Tibial nerve (tissue), 3 donors: ENCODE measurements around the gene MXD4.

Source experiments
- CTCF ChIP-seq, 5 experiments: fragments of 200-600 bp in 3 of 5; fragments of 450-650 bp in 2 of 5; sonication (generic) in 3 of 5; IDR thresholded peaks; one replicate each; pipeline ENCODE4 v1.5.1; 2016 to 2019; ENCODE audit warnings: antibody characterized with exemption in 5 of 5, mild to moderate bottlenecking in 3 of 5, moderate library complexity in 2 of 5
- POLR2A ChIP-seq, 2 donors: fragments of 450-650 bp; IDR thresholded peaks; one replicate each; pipeline ENCODE4 v1.6.1; 2017; ENCODE audit warnings: antibody characterized with exemption in 2 of 2, mild to moderate bottlenecking in 2 of 2, moderate library complexity in 2 of 2

DNA sequence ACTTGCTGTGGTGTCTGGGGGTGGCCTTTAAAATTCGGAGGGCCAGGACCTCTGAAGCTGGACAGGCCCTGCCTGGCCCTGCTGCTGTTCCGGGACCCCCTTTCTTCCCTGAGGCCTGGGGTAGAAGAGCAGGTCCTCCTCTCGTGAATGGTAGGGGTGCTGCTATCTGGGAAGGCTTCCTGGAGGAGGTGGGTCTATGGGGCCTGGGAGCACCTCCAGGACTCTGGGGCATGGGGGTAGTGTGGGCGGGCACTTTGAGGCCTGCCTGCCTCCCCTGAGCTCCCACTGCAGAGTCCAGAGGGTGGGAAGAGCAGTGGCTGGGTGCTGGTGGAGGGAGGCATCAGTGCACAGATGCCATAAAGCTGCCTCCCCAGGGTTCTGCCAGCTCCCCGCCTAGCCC is 4.9 kb upstream of the MXD4 start:
- no peak for TF ChIP-seq POLR2A (IDR thresholded peaks at IDR 0.05)
- no peak for TF ChIP-seq CTCF (IDR thresholded peaks at IDR 0.05)
